Neural progenitor cell (in vitro differentiated cells): Measurements from ENCODE around the gene RAB25. TPM values are rescaled to one million over a fixed set of nuclear protein-coding genes. Genes with fewer than 3 reads are reported as not detected.

ENCODE experiments used
- DNase-seq: peaks from one replicate; pipeline ENCODE4 v3.0.0-alpha.2; 2016; ENCODE audit warnings: low spot score
- H2AFZ ChIP-seq: fragments of 200-600 bp; sonication (generic); replicated peaks from 2 replicates; pipeline ENCODE4 v1.6.1; 2016; ENCODE audit warnings: antibody characterized with exemption
- H3F3A ChIP-seq: fragments of 200-600 bp; sonication (generic); 2 replicates; pipeline ENCODE4 v1.6.1; 2016; ENCODE audit warnings: antibody characterized with exemption, low read depth
- H3K27ac ChIP-seq: fragments of 200-600 bp; sonication (generic); 2 replicates; pipeline ENCODE4 v1.5.1; 2016; ENCODE audit warnings: mild to moderate bottlenecking
- H3K27me3 ChIP-seq: fragments of 200-600 bp; sonication (generic); 2 replicates; pipeline ENCODE4 v1.6.1; 2016; ENCODE audit warnings: mild to moderate bottlenecking, moderate library complexity
- H3K36me3 ChIP-seq: fragments of 200-600 bp; sonication (generic); 2 replicates; pipeline ENCODE4 v1.5.1; 2016
- H3K4me1 ChIP-seq: fragments of 200-600 bp; sonication (generic); 2 replicates; pipeline ENCODE4 v1.6.1; 2016; ENCODE audit warnings: mixed run types
- H3K4me2 ChIP-seq: fragments of 200-600 bp; sonication (generic); 2 replicates; pipeline ENCODE4 v1.6.1; 2016
- H3K4me3 ChIP-seq: fragments of 200-600 bp; sonication (generic); 2 replicates; pipeline ENCODE4 v1.5.1; 2016
- H3K79me2 ChIP-seq: fragments of 200-600 bp; sonication (generic); 2 replicates; pipeline ENCODE4 v1.6.1; 2016; ENCODE audit warnings: low read depth
- H3K9ac ChIP-seq: fragments of 200-600 bp; sonication (generic); 2 replicates; pipeline ENCODE4 v1.6.1; 2016
- H3K9me3 ChIP-seq: fragments of 200-600 bp; sonication (generic); 2 replicates; pipeline ENCODE4 v1.5.1; 2016; ENCODE audit warnings: low read depth
- H4K20me1 ChIP-seq: fragments of 200-600 bp; sonication (generic); 2 replicates; pipeline ENCODE4 v1.6.1; 2016; ENCODE audit warnings: low read depth
- H3K27ac Mint-ChIP-seq: 3 replicates; pipeline ENCODE4 v1.8.0; 2021; ENCODE audit warnings: mixed read lengths
- H3K27me3 Mint-ChIP-seq: 2 replicates; pipeline ENCODE4 v1.8.0; 2022; ENCODE audit warnings: low read depth, mild to moderate bottlenecking, inconsistent platforms, moderate library complexity, mixed read lengths; ENCODE audit not compliant: insufficient read depth
- H3K36me3 Mint-ChIP-seq: 3 replicates; pipeline ENCODE4 v1.8.0; 2021; ENCODE audit warnings: mixed read lengths
- H3K4me1 Mint-ChIP-seq: 3 replicates; pipeline ENCODE4 v1.8.0; 2021; ENCODE audit warnings: mixed read lengths
- H3K4me3 Mint-ChIP-seq: 3 replicates; pipeline ENCODE4 v1.8.0; 2021; ENCODE audit warnings: mild to moderate bottlenecking, moderate library complexity, mixed read lengths
- H3K9me3 Mint-ChIP-seq: 3 replicates; pipeline ENCODE4 v1.8.0; 2020; ENCODE audit warnings: mixed read lengths
- CTCF ChIP-seq: fragments of 200-600 bp; sonication (generic); IDR thresholded peaks from 2 replicates; pipeline ENCODE4 v1.5.1; 2017; ENCODE audit warnings: antibody characterized with exemption, mild to moderate bottlenecking
- EZH2 ChIP-seq: fragments of 200-600 bp; sonication (generic); IDR thresholded peaks from 2 replicates; pipeline ENCODE4 v1.6.1; 2017; ENCODE audit warnings: antibody characterized with exemption, mild to moderate bottlenecking, moderate library complexity
- EZH2phosphoT487 ChIP-seq: fragments of 200-600 bp; sonication (generic); IDR thresholded peaks from 2 replicates; pipeline ENCODE4 v1.6.1; 2017; ENCODE audit warnings: antibody characterized with exemption
- total RNA-seq: library from RNA; depleted of rRNA; stranded (reverse); fragments of >200 nt; gene quantifications from 2 replicates; pipeline ENCODE4 v1.2.3, GENCODE V29; 2015; ENCODE audit warnings: low replicate concordance

The RAB25 gene
- total RNA-seq, 1 donor from 2014 or later: 2.4 TPM

DNA sequence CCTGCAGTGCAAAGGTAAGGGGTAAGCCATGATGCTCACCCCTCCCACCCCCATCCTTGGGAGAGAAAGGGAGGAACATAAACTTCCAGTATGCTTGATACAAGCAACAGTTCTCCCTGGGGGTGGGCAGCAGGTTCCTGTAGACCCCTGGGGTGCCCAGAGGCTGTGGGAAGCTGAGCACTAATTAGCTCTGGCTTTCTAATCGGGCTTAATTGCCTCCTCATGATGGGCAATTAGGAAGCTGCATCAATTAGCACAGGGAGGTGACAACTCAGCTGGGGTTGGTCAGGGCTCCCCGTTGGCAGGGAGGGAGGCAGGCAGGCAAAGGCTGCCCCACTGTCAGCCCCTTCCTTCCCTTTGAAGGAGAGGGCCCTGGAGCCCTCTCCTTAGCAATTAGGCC is 37.8 kb downstream of the RAB25 start:
- H3K4me3 Mint-ChIP-seq: no peak overlapping the region
- no peak overlapping the region for H2AFZ ChIP-seq
- no peaks in the 10 kb centered on the region for H3K9me3 Mint-ChIP-seq
- H3K27ac Mint-ChIP-seq: no peak overlapping the region
- DNase-seq: peak; percentile 28
- H3F3A ChIP-seq: peaks cover 44% of the 10 kb centered on the region
- H3K9me3 ChIP-seq: no peaks in the 10 kb centered on the region
- peak overlapping the region; percentile 46 for H3K27ac ChIP-seq
- no peak overlapping the region for H3K9ac ChIP-seq
- H3K36me3 ChIP-seq: no peaks in the 10 kb centered on the region
- TF ChIP-seq CTCF (no peak), EZH2 (no peak), EZH2phosphoT487 (no peak)
- H3K4me1 Mint-ChIP-seq: peaks cover 54% of the 10 kb centered on the region
- H4K20me1 ChIP-seq: peaks cover 100% of the 10 kb centered on the region
- H3K4me1 ChIP-seq: peaks cover 29% of the 10 kb centered on the region
- H3K4me3 ChIP-seq: no peak overlapping the region
- no peaks in the 10 kb centered on the region for H3K27me3 ChIP-seq
- H3K79me2 ChIP-seq: peaks cover 81% of the 10 kb centered on the region
- peaks cover 9% of the 10 kb centered on the region for H3K27me3 Mint-ChIP-seq
- H3K4me2 ChIP-seq: peak overlapping the region; percentile 21
- H3K36me3 Mint-ChIP-seq: peaks cover 40% of the 10 kb centered on the region

DNA sequence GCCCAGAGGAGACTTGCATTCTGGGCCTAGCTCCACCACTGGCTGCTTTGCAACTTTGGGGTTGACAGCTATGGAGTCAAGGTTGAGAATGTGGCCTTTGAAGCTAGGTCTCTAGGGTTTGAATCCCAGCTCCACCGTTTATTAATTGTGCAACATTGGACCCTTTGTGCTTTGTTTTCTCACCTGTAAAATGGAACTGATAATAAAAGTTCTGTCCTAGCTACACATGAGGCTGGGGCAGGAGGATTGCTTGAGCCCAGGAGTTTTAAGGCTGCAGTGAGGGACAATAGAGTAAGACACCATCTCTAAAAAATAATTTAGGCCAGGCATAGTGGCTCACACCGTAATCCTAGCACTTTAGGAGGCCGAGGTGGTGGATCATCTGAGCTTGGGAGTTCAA is 38.3 kb downstream of the RAB25 start:
- Histone ChIP-seq H2AFZ (no peak overlapping the region), H4K20me1 (peaks cover 100% of the 10 kb centered on the region), H3K4me3 (no peak overlapping the region), H3K4me2 (peak overlapping the region; percentile 21), H3F3A (peaks cover 46% of the 10 kb centered on the region), H3K79me2 (peaks cover 81% of the 10 kb centered on the region), H3K27ac (peak overlapping the region; percentile 46), H3K9me3 (no peaks in the 10 kb centered on the region), H3K27me3 (no peaks in the 10 kb centered on the region), H3K9ac (no peak overlapping the region), H3K4me1 (peaks cover 31% of the 10 kb centered on the region), H3K36me3 (no peaks in the 10 kb centered on the region)
- TF ChIP-seq EZH2phosphoT487 (no peak), EZH2 (no peak), CTCF (no peak)
- H3K36me3 Mint-ChIP-seq: peaks cover 38% of the 10 kb centered on the region
- H3K9me3 Mint-ChIP-seq: no peaks in the 10 kb centered on the region
- H3K27me3 Mint-ChIP-seq: peaks cover 5% of the 10 kb centered on the region
- no peak overlapping the region for H3K27ac Mint-ChIP-seq
- peaks cover 59% of the 10 kb centered on the region for H3K4me1 Mint-ChIP-seq
- no peak overlapping the region for H3K4me3 Mint-ChIP-seq
- no peak for DNase-seq

- Histone ChIP-seq H3K4me1 (peaks cover 39% of the 10 kb centered on the region), H3K4me3 (no peak overlapping the region), H3K9me3 (no peaks in the 10 kb centered on the region), H4K20me1 (peaks cover 100% of the 10 kb centered on the region), H3K79me2 (peaks cover 81% of the 10 kb centered on the region), H3F3A (peaks cover 51% of the 10 kb centered on the region), H2AFZ (no peak overlapping the region), H3K27me3 (no peaks in the 10 kb centered on the region), H3K4me2 (no peak overlapping the region), H3K36me3 (no peaks in the 10 kb centered on the region), H3K27ac (no peak overlapping the region), H3K9ac (no peak overlapping the region)
- Mint-ChIP-seq H3K36me3 (peaks cover 35% of the 10 kb centered on the region), H3K9me3 (no peaks in the 10 kb centered on the region), H3K4me3 (no peak overlapping the region), H3K27me3 (peaks cover 5% of the 10 kb centered on the region), H3K4me1 (peaks cover 70% of the 10 kb centered on the region), H3K27ac (peak overlapping the region; percentile 64)
- TF ChIP-seq EZH2phosphoT487: no peak
- TF ChIP-seq CTCF: no peak
- no peak for TF ChIP-seq EZH2
- no peak for DNase-seq
Observed at GRCh38 chr1:156100205-156100995, 39.4 kb downstream of the RAB25 start.
